ENCODE results near the gene IKZF2.

The IKZF2 gene

DNA sequence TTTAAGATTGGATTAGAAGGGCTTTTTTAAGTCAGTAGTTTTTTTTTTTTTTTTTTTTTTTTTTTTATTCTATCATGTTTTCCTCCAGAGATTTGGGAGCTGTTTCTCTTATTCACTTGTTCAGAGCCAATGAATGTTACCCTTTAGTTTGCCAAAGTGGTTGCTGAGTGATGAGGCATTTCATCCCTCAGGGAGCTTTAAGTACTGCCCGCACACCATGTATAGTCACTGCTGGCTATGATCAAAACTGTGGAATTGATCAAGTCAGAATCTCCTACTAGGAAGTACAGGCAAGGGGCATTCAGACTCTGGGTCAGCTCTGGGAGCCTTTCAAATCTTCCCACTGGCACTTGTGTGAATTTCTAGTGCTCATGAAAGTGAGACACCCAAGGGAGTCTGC, 201.6 kb downstream of the IKZF2 start:
- Histone ChIP-seq H3K9ac (ENCODE audit: low read length) (no peak overlapping the region), H3K36me3 (ENCODE audit: control insufficient read depth, insufficient read depth, low read length) (no peaks in the 10 kb centered on the region), H3K27ac (ENCODE audit: low read depth, low read length) (no peak overlapping the region), H3K4me3 (ENCODE audit: low read length) (no peak overlapping the region), H3K4me1 (ENCODE audit: control insufficient read depth, insufficient read depth, low read length) (no peaks in the 10 kb centered on the region), H3K27me3 (ENCODE audit: control insufficient read depth, insufficient read depth, low read length) (no peaks in the 10 kb centered on the region)

Data from rectal smooth muscle tissue (tissue), 1 donor.